Activated naive CD4-positive, alpha-beta T cell treated with Interleukin-2 at 50 U/mL for 16 hours (primary cell): ENCODE results near the gene CHD1L.
"Not testable (repeated sequence)": the region's sequence is repeated elsewhere in the genome, so short reads cannot be mapped to it uniquely, and the experiment has no call there.

Source experiments
- DNase-seq: peaks from one replicate; pipeline ENCODE4 v3.0.0-alpha.2; 2020

Gene CHD1L

DNA sequence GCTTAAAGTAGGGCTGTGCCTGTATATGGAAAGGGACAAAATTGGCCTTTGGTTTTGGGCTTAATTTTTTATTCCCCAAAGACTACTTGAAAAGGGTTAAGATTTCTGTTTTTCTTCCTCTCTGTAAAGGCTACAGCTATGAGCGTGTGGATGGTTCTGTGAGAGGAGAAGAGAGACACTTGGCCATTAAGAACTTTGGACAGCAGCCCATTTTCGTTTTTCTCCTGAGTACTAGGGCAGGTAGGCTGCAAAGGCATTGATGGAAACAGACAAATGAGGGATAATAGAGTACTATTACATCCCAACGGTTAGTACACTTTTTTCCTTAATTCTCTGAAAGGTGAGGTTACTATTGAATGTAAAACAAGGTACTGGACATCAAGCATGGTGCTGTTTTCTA lies 29.6 kb downstream of the CHD1L start:
- no peak for DNase-seq

DNA sequence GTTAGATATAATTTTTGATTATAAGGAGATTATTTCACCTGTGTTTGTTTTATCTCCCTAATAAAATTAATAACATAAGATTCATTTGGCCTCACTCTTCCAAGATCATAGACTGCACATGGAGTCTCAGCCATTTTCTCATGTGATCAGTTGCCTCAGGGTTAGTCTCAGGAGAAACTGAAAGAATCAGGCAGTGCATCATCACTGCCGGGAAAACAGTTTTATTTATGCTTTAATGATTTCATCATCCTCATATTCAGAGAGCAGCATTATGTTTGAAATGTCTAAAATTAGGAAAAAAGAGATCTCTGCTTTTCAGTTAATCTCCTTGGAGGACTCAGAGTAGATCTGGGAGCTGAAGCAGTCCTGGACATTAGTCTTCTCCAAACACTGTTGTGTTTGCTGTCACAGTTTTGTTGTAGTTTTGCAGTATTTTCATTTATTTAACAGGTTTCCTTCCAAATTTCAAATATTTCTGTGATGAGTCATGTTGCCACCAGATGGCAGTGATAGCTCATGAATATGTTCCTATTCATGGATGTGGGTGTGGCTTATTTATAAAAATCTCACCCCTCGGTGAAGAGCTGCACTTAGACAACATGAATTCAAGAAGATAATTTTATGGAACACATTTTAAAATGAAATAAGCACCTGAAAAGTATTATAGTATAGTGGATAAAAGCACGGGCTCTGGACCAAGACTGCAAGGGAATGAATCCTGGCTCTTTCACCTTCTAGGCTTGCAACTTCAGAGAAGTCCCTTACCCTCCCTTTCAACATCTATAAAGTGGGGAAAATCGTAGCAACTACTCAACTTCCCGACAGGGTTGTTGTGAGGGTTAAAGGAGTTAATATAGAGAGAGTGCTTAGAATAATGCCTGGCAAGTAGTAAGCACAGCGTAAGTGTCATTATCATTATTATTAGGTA lies 31.2 kb downstream of the CHD1L start:
- no peak for DNase-seq

DNA sequence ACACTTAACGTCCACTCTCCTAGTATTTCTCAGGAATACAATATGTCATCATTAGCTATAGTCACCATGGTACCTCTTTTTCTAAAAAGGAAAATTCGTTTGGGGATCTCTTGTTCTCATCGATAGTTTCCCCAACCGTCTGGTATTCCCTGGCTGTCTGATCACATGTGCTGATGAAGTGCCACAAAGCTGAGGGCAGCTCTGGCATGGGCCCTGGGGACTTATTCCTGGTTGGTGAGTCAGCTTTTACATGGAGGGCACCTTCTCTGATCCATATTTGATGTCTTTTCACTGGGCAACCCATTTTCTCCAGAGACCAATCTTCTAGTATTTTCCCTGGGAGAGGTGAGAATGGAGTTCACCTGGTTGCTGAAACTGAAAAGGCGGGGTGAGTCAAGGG lies 39.5 kb downstream of the CHD1L start:
- no peak for DNase-seq

DNA sequence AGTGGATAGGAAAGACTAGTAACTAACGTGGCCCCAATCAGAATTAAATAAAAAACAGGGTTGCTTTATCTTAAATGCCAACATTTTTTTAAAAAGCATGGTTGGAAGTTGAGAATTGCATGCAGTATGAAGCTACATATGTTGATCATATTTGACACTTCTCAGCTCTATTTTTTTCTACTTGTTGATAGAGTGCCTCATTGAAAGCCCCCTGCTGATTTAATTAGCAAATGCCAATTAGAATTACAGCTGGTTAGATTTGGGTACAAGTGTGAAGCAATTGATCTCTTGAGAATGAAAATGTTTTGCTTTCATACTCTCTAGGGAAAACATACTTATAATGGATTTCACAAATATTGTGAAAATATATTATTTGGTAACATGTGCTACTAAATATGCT lies 40.5 kb downstream of the CHD1L start:
- DNase-seq: no peak

DNA sequence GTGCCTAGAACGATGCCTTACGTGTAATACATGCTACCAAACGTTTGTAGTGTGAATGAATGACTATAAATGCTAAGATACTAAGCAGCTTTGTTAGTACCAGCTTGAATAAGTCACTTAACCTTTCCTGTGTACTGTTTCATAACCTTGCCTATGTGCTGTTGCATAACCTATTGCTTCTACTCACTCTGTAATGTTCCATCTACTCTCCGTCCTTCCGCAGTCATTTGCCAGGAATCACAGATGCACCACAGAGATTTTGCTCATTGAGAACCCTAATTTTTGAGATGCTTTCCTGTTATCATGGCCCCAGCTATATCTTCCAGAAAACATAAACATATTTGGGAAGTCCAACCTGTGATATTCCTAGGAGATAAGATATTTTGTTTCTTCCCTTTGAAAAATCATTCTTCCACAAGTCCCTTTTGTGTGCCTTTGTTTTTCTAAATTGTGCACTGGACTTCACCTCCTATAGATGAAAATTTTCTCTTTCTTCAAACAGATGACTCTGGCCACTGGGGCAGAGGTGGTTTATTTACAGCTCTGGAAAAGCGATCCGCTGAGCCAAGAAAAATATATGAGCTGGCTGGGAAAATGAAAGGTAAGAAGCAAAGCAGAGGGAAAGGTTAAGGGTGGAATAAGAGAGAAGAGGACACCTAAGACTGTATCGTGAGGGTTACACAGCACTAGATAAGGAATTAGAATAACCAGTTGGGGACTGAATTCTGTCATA lies 44.8 kb downstream of the CHD1L start:
- no peak for DNase-seq

DNA sequence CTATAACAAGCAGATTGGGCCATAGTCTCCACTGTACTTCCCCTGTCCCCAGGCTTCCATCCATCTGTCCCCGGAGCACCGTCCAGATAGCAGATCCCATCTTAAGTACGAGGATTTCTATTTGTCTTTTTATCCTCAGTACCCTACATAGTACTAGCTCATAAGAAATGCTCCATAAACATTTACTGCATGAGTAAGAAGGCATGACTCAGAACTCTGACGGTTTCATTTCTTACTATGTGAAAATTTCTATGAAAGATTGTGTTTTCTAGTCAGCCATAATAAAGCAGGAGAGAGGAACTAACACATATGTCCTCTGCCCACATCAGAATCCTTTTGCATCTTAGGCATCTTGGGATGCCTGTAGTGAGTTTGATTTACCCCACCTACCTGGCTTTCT lies 49.5 kb downstream of the CHD1L start:
- DNase-seq: no peak

DNA sequence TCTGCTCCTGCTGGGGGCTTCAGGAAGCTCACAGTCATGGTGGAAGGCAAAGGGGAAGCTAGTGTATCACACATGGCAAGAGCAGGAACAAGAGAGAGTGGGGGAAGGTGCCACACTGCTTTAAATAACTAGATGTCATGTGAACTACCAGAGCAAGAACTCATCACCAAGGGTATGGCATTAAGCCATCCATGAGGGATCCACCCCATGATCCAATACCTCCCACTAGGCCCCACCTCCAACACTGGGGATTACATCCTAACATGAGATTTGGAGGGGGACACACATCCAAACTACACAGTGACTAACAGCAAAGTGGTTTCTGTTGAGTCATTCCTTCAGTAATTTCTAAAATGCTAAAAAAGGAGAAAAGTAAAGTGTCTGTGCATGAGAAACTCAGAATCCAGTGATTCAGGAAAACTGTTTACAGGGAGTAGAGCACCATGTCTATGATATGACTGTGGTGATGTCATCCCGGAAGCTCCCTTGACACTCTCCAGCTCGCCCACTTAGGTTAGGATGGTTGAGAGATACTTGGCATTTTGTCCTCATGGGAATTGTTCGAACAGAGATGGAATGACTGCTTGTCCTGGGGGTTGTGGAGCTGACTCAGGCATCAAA lies 50.3 kb downstream of the CHD1L start:
- DNase-seq: no peak

DNA sequence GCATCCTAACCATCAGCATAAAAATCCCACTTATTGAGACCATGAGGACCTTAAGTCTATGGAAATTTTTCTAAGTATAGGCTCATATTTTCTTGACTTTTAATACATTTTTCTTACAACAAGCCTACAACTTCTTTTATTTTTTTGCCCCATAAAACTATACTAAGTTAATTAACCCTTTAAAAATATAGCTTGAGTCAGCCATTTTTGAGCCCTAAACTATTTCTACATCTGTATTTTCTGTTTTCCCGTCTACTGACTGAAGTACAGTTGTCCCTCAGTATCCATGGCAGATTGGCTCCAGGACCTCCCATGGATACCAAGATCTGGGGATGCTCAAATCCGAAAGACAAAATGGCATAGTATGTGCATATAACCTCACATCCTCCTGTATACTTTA lies 55.0 kb downstream of the CHD1L start:
- no peak for DNase-seq

DNA sequence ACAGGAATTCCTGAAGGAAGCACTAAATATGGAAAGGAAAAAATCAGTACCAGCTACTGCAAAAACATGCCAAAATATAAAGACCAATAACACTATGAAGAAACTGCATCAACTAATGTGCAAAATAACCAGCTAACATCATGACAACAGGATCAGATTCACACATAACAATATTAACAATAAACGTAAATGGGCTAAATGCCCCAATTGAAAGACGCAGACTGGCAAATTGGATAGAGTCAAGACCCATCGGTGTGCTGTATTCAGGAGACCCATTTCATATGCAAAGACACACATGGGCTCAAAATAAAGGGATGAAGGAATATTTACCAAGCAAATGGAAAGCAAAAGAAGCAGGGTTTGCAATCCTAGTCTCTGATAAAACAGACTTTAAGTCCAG lies 63.3 kb downstream of the CHD1L start:
- not testable (repeated sequence) for DNase-seq

DNA sequence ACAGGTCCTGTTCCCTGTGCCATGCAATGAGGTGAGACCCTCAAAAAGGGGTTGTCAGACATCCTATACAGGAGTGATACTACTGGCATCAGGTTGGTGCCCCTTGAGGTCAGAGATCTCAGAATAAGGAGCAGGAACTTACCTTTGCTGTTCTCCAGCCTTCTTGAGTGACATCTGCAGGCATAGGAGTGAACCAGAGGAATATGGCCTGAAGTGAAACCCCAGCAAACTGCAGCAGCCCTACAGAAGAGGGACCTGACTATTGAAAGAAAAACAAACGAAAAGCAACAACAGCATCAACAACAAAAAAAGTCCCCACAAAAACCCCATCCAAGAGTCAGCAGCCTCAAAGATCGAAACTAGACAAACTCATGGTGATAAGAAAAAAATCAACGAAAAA lies 74.5 kb downstream of the CHD1L start:
- DNase-seq: no peak

DNA sequence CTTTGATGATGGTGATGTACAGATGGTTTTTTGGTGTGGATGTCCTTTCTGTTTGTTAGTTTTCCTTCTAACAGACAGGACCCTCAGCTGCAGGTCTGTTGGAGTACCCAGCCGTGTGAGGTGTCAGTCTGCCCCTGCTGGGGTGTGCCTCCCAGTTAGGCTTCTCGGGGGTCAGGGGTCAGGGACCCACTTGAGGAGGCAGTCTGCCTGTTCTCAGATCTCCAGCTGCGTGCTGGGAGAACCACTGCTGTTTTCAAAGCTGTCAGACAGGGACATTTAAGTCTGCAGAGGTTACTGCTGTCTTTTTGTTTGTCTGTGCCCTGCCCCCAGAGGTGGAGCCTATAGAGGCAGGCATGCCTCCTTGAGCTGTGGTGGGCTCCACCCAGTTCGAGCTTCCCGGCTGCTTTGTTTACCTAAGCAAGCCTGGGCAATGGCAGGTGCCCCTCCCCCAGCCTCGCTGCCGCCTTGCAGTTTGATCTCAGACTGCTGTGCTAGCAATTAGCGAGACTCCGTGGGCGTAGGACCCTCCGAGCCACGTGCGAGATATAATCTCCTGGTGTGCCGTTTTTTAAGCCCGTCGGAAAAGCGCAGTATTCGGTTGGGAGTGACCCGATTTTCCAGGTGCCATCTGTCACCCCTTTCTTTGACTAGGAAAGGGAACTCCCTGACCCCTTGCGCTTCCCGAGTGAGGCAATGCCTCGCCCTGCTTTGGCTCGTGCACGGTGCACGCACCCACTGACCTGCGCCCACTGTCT lies 84.6 kb downstream of the CHD1L start:
- not testable (repeated sequence) for DNase-seq

DNA sequence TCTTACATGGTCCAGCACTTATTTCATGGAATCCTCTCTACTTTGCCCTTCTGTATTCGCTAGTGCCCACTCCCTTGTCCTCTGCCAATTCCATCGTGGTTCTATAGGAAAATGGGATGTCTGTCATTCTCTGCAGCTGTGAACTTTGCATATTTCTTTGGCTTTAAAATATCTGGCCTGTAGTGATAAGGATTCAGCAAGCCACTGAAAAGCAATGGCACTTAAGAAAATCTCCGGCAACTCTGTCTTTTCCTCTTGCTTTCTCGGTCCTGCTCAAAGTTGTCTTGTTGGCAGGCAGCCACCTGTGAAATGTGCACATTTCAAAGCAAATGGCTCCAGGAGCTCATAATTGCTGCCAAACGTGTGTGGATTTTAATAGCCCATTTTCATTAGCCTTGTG lies 91.8 kb downstream of the CHD1L start:
- no peak for DNase-seq

DNA sequence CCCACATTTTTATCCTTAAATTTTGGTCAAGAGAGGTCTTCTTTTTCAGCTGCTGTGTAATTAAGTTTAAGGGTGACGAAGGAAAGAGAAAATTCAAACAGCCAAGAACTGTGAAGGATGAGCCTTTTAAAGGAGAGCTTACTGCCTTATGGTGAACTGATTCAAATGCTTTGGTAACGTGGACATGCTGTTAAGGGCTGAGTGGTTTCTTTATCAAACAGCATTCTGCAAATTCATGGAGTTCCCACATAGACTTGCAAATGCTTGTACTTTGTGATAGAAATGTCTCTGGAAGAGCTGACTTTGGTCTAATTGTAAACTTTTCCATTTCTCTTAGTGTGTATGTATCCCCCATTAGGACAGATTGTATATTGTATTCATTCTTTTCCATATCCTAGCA lies 93.8 kb downstream of the CHD1L start:
- DNase-seq: no peak

DNA sequence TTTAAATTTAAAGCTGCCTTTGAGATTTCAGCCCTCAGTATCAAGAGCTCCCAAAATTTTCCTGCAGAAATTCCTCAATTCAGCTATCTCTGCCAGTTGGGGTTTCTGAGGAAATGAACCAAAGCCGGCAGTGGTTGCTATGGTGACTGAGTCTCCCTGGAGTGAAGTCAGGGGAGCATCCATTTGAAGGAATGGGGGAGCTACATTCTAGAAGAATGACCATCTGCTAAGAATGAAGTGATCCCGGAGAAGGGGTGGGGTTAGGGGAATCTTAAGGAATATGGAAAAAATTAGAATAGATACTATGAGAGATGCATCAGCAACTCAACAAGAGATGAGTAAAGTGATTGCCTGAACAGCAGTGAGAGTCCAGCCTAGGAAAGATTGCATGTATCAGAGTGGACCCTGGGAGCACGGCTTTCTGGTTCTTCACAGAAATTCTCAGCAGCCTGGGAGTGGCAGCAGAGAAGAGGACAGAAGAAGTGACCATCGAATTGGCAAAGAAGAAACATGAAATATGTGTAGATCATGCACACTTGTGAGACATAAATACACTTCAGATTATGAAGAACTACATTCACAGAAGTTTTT lies 94.7 kb downstream of the CHD1L start:
- DNase-seq: no peak

DNA sequence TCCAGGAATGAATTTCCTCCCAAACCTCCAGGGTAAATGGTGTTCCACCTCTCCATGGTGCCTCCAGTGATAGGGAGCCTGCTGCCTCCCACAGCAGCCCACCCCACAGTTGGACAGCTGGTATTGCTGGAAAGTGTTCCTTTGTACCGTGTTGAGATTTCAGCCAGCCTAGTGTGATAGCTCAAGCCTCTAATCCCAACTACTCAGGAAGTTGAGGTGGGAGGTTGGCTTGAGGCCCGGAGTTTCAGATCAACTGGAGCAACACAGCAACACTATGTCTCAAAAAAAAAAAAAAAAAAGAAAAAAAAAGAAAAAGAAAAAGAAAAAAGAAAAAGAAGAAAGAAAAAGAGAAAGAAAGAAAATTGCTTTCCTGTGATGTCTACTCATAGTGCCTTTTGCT lies 96.1 kb downstream of the CHD1L start:
- DNase-seq: no peak

DNA sequence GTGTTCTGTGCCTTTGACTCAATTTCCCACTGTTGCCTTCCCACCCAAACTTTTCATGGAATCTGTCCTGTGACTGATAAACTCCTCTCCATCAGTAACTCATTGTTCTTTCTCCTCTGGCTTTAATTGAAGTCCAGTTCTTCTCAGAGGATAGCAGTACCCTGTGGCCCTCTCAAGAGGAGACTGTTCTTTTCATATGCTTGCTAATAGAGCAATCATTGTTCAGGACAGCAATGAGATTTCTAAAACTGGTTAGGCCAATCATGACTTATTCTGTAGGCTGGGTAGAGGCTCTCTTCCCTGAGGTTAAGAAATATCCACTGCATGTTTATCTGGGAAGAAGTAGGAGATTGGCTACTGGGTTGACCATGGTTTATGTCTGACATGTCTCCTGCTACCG lies 98.8 kb downstream of the CHD1L start:
- DNase-seq: no peak
